HG02798 (cell line): ENCODE results near the gene CCDC146.
A peak's percentile ranks its signal among the peaks of the same experiment; 100 is the strongest.
"Not testable (repeated sequence)": the region's sequence is repeated elsewhere in the genome, so short reads cannot be mapped to it uniquely, and the experiment has no call there.

Experiments used
- ATAC-seq: cut with Tn5 transposase; IDR thresholded peaks from one replicate; pipeline ENCODE4 v1.9.1; 2021; ENCODE audit warnings: mild to moderate bottlenecking; ENCODE audit not compliant: unreplicated experiment, poor library complexity

The CCDC146 gene, protein sequence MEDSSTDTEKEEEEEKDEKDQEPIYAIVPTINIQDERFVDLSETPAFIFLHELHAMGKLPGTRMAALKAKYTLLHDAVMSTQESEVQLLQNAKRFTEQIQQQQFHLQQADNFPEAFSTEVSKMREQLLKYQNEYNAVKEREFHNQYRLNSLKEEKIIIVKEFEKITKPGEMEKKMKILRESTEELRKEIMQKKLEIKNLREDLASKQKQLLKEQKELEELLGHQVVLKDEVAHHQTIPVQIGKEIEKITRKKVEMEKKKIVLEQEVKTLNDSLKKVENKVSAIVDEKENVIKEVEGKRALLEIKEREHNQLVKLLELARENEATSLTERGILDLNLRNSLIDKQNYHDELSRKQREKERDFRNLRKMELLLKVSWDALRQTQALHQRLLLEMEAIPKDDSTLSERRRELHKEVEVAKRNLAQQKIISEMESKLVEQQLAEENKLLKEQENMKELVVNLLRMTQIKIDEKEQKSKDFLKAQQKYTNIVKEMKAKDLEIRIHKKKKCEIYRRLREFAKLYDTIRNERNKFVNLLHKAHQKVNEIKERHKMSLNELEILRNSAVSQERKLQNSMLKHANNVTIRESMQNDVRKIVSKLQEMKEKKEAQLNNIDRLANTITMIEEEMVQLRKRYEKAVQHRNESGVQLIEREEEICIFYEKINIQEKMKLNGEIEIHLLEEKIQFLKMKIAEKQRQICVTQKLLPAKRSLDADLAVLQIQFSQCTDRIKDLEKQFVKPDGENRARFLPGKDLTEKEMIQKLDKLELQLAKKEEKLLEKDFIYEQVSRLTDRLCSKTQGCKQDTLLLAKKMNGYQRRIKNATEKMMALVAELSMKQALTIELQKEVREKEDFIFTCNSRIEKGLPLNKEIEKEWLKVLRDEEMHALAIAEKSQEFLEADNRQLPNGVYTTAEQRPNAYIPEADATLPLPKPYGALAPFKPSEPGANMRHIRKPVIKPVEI

DNA sequence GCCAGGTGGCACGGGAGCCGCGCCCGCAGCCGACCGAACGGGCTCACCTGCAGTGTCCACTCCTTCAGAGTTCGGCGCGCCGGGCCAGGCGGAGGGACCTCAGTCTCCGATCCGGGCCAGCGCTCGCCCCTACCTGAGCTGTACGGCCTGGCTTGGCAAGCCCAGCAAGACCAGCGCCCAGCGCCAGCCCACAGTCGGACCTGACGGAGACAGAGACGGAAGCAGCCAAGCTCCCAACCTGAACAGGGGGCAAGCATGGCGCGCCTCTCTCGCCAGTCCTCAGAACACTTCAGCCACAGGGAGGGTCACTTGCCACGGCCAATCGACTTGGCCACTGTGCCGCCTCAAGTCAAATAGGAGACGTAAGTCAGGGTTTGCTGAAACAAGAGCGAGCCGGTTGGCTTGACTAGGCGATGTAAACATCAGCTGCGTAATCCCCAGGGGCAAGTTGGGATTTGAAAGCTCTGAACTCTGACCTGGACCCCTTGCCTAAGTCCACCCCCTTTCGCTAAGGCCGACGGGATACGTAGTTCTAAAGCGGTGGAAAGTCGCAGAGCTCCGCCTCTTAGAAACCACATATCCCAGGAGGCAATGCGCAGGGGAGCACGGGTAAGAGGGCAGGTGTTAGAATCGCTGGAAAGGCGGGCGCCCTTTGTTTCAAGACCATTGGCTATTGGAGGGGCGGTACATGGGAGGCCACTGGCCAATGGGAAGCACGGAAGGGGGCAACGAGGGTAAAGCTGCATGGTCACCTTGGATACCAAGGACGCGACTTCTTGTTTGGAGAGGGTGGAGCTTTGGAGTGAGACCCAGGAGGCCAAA, at the start of gene CCDC146:
CCDC146 (plus strand) TSS at position 756 of the 822 bp plus-strand sequence. CDS start 45,054 bp downstream, outside the sequence.
- peak; percentile 98 for ATAC-seq

DNA sequence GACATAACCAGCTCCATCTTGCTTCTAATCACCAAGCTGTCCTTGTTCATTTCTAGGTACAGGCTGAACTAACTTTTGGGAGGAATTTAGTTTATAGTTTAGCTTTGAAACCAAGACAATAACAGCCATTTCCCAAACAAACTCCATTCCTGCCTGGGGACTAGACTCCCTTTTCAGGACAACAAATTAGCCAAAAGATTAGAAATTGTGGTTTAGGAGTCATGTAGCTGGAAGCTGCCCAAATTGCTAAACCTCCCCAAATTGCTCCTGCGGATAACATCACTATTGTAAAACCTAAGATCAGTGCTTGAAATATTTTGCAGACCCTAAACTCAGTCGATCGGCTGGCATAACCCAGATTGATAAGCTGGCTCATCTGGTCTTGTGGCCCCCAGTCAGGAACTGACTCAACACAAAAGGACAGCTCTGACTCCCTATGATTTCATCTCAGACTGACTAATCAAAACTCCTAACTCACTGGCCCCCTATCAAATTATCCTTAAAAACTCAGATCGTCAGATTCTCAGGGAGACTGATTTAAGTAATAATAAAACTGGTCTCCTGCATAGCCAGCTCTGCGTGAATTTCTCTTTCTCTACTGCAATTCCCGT, 47.5 kb upstream of the CCDC146 start:
- ATAC-seq, result not testable (repeated sequence)

- not testable (repeated sequence) for ATAC-seq
Measured at GRCh38 chr7:77077060-77077459, 45.4 kb upstream of the CCDC146 start.

DNA sequence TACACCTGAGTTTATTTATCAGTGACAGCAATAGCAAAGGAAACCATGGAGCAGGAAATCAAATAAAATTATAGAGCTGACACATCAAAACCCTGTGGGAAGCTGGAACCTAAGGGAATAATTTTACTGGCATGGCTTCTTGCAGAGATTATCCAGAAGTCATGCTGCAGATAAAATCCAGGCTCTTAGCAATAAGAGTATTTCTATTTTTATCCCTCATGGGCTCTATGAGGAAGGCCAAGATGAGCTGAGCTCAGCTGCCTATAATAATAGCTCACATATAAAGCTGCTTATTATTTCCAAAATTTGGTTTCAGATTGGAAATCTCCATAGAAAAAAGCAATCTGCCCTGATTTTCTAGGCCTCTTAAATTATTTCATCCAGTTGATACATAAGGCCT, 43.3 kb upstream of the CCDC146 start:
- ATAC-seq, result not testable (repeated sequence)

- not testable (repeated sequence) for ATAC-seq
Measured at GRCh38 chr7:77079624-77080023, 42.8 kb upstream of the CCDC146 start.

- ATAC-seq, result not testable (repeated sequence)
Measured at GRCh38 chr7:77080236-77080635, 42.2 kb upstream of the CCDC146 start.

- not testable (repeated sequence) for ATAC-seq
Measured at GRCh38 chr7:77082192-77082591, 40.2 kb upstream of the CCDC146 start.

DNA sequence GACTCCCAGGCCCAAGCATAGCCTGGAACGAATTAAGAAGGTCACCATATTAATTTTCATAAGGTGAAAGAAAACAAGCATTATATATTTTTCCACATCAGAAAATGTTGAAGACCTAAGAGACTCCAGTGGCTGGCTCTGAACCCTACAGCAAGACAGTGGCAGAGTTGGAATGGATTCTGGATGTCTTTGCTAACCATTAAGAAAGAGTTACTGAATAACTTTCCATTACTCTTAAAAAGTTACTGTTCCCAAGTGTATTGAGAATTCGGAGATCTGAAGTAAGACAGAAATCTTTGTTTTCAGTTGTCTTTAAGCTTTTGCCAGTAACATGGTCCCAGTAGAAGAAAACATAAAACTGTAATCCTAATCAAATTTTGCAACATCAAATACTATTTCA, 30.1 kb upstream of the CCDC146 start:
- ATAC-seq, result not testable (repeated sequence)

GRCh38 chr7:77100501-77100900, 21.9 kb upstream of the CCDC146 start:
- ATAC-seq, result not testable (repeated sequence)

GRCh38 chr7:77101187-77101586, 21.2 kb upstream of the CCDC146 start:
- not testable (repeated sequence) for ATAC-seq

GRCh38 chr7:77102671-77103070, 19.7 kb upstream of the CCDC146 start:
- not testable (repeated sequence) for ATAC-seq

DNA sequence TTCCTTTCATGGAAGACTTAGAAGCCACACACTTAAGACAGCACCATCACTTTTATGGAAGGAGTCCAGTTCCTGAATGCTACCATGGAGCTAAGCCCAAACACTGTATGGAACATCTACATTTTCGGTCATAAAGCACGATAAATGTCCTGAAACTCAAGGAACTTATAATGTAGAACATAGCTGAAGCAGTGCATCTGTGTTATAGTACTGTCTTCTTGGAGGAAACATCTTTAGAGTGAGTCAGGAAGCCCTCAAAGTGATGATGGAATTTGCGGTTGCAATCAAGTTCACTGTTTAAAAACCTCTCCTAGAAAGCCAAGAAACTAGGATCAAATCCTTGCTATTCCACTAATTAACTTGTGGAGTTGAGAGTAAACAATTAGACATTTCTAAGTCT, 16.5 kb upstream of the CCDC146 start:
- not testable (repeated sequence) for ATAC-seq

GRCh38 chr7:77107659-77108058, 14.8 kb upstream of the CCDC146 start:
- ATAC-seq, result not testable (repeated sequence)

GRCh38 chr7:77108362-77108761, 14.1 kb upstream of the CCDC146 start:
- not testable (repeated sequence) for ATAC-seq

DNA sequence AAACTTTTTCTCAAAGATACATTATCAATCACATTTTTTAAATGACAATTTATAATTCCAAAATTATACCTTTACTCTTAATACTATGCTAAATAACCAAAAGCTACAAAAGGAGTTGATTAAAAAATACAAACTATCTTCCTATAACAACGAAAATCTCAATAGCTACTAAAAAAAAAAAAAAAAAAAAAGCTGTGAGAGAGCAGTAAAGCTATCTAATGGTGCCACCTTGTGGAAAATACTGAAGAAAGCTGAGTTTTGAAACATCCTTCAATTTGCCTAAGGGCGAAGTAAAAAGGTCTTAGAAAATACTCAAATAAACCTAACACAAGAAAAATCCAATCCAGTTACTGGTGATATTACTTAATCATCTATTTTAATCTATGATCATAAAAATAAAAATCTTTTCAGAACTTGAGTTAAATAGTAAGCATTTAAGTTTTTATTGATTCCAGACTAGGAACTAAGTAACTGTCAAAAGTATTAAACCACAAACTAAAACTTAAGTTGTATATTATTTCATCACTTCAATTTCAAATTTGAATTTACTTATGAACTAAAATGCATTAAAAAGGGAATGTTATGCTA, 9.6 kb upstream of the CCDC146 start:
- ATAC-seq, result not testable (repeated sequence)

GRCh38 chr7:77125486-77125885, 3.1 kb downstream of the CCDC146 start:
- ATAC-seq, result not testable (repeated sequence)

DNA sequence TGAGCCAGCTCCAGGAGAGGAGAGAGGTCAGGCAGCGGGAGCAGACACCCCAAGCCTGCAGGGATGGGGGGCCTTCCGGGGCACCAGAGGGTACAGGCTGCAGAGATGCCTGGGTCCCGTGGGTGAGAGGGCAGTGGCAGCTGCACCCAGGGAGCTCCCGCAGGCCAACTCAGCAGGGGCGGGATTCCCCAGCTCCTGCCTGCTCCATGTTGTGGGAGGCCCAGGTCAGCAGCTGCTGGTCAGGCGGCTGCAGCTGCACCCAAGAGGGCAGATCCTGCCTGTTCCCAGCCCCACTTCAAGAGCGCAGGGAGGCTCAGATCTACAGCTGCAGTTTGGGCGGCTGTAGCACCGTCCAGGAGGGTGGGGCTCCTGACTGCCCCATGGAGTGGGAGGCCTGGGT, 4.6 kb downstream of the CCDC146 start:
- not testable (repeated sequence) for ATAC-seq

DNA sequence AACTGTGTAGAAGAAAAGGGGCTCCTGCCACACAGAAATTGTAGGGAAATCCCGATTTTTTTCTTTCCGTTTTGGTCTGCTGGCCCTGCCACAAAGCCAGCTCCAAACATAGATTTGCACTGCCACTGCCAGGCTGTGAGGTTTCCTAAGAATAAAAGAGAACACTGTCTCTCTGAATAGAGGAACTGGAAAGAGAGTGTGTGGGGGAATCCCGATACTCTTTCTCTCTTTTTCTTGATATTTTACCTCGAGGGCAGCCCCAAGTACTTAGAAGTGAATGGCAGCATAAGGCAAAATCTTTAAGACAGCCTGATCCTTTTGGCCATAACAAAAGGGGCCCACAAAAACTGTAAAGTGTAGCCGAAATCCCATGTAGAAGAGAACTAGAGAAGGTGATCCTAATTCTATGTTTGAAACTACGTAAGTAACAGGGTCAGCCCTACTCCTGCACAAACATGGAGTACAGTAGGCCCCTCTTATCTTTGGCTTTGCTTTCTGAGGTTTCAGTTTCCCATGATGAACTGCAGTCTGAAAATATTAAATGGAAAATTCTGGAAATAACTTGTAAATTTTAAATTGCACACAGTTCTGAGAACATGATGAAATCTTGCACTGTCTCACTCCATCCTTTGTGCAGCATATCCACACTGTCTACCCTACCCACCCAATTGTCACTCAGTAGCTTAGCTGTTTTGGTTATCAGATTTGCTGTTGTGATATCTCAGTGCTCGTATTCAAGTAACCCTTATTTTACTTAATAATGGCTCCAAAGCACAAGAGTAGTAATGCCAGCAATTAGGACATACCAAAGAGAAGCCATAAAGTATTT, 6.4 kb downstream of the CCDC146 start:
- peak; percentile 80 for ATAC-seq
